ENCODE data around the gene NRARP.

NRARP gene

GRCh38 chr9:137296670-137297664 is 5.1 kb downstream of the NRARP start:
- TF ChIP-seq CTCF (IDR thresholded peaks at IDR 0.05; ENCODE audit: poor library complexity, severe bottlenecking): no peak
- no peak overlapping the region for H3K4me3 ChIP-seq (ENCODE audit: severe bottlenecking)

GRCh38 chr9:137295849-137296669 is 6.0 kb downstream of the NRARP start:
- H3K27ac ChIP-seq (ENCODE audit: poor library complexity, severe bottlenecking): no peak overlapping the region
- peak overlapping the region; percentile 52 for H3K4me3 ChIP-seq (ENCODE audit: severe bottlenecking)
- no peak for TF ChIP-seq CTCF (IDR thresholded peaks at IDR 0.05; ENCODE audit: poor library complexity, severe bottlenecking)
- DNase-seq (ENCODE audit: low spot score) (no peak), ATAC-seq (ENCODE audit: low read depth) (no peak)
- H3K36me3 ChIP-seq (ENCODE audit: low read depth): no peaks in the 10 kb centered on the region
- H3K9me3 ChIP-seq (ENCODE audit: severe bottlenecking): no peaks in the 10 kb centered on the region
- peaks cover 7% of the 10 kb centered on the region for H3K4me1 ChIP-seq (ENCODE audit: insufficient read depth, poor library complexity, severe bottlenecking)
- peaks cover 4% of the 10 kb centered on the region for H3K27me3 ChIP-seq (ENCODE audit: insufficient read depth, poor library complexity, severe bottlenecking)

More at GRCh38 chr9:137296670-137297664, 5.1 kb downstream of the NRARP start:
- Histone ChIP-seq H3K4me1 (ENCODE audit: insufficient read depth, poor library complexity, severe bottlenecking) (peaks cover 7% of the 10 kb centered on the region), H3K27ac (ENCODE audit: poor library complexity, severe bottlenecking) (no peak overlapping the region), H3K9me3 (ENCODE audit: severe bottlenecking) (no peaks in the 10 kb centered on the region), H3K27me3 (ENCODE audit: insufficient read depth, poor library complexity, severe bottlenecking) (peaks cover 4% of the 10 kb centered on the region), H3K36me3 (ENCODE audit: low read depth) (no peaks in the 10 kb centered on the region)
- ATAC-seq (ENCODE audit: low read depth) (no peak), DNase-seq (ENCODE audit: low spot score) (no peak)

GRCh38 chr9:137295238-137295811 is 6.7 kb downstream of the NRARP start:
- Histone ChIP-seq H3K9me3 (ENCODE audit: severe bottlenecking) (no peaks in the 10 kb centered on the region), H3K4me1 (ENCODE audit: insufficient read depth, poor library complexity, severe bottlenecking) (peaks cover 7% of the 10 kb centered on the region), H3K36me3 (ENCODE audit: low read depth) (no peaks in the 10 kb centered on the region), H3K4me3 (ENCODE audit: severe bottlenecking) (peak overlapping the region; percentile 52), H3K27me3 (ENCODE audit: insufficient read depth, poor library complexity, severe bottlenecking) (peaks cover 4% of the 10 kb centered on the region), H3K27ac (ENCODE audit: poor library complexity, severe bottlenecking) (no peak overlapping the region)
- TF ChIP-seq CTCF (IDR thresholded peaks at IDR 0.05; ENCODE audit: poor library complexity, severe bottlenecking): peak; percentile 89
- DNase-seq (ENCODE audit: low spot score) (no peak), ATAC-seq (ENCODE audit: low read depth) (peak; percentile 56)

- no peak for DNase-seq (ENCODE audit: low spot score)
- Histone ChIP-seq H3K36me3 (ENCODE audit: low read depth) (no peaks in the 10 kb centered on the region), H3K27ac (ENCODE audit: poor library complexity, severe bottlenecking) (no peak overlapping the region), H3K9me3 (ENCODE audit: severe bottlenecking) (no peaks in the 10 kb centered on the region), H3K27me3 (ENCODE audit: insufficient read depth, poor library complexity, severe bottlenecking) (no peaks in the 10 kb centered on the region), H3K4me1 (ENCODE audit: insufficient read depth, poor library complexity, severe bottlenecking) (peaks cover 2% of the 10 kb centered on the region), H3K4me3 (ENCODE audit: severe bottlenecking) (no peak overlapping the region)
- ATAC-seq (ENCODE audit: low read depth): no peak
- TF ChIP-seq CTCF (IDR thresholded peaks at IDR 0.05; ENCODE audit: poor library complexity, severe bottlenecking): no peak
These were observed 7.3 kb downstream of the NRARP start for GRCh38 chr9:137294681-137295237.

All from RWPE2 (cell line).